Panc1 (cell line): ENCODE results near the gene PDE8B. TPM values are rescaled to one million over a fixed set of nuclear protein-coding genes. Genes with fewer than 3 reads are reported as not detected.

ENCODE experiments used
- ATAC-seq: fragments of 200-7000 bp; cut with Tn5 transposase; 2 replicates; pipeline ENCODE4 v1.9.1; 2020; ENCODE audit warnings: mild to moderate bottlenecking, moderate library complexity
- BruUV-seq: library from RNA; stranded (reverse); fragments of 400-500 nt; replicated peaks from 2 replicates; lab custom pipeline; 2021; lab: Mats Ljungman, UMichigan
- CTCF ChIA-PET: fragments of 300-600 bp; sonication (Branson Sonifier 250); formaldehyde crosslinking; loops from one replicate; lab custom pipeline; 2022; ENCODE audit warnings: antibody characterized with exemption; lab: Charles Lee
- POLR2A ChIA-PET: fragments of 300-600 bp; sonication (Branson Sonifier 250); formaldehyde crosslinking; loops from one replicate; lab custom pipeline; 2022; ENCODE audit warnings: antibody characterized with exemption; lab: Charles Lee
- DNase-seq: peaks from one replicate; pipeline ENCODE4 v3.0.0-alpha.2; 2010; ENCODE audit warnings: low read depth, low spot score
- H3K27ac ChIP-seq: 2 replicates; pipeline ENCODE4 v1.5.1; 2011; ENCODE audit warnings: mild to moderate bottlenecking, low read length, inconsistent platforms
- H3K27me3 ChIP-seq: fragments of 200-500 bp; sonication (Bioruptor generic); 2 replicates; pipeline ENCODE4 v1.6.0; 2014; ENCODE audit warnings: low read length, inconsistent platforms; ENCODE audit not compliant: control insufficient read depth, insufficient read depth
- H3K36me3 ChIP-seq: fragments of 200-500 bp; sonication (Bioruptor generic); 2 replicates; pipeline ENCODE4 v1.5.1; 2014; ENCODE audit warnings: inconsistent platforms, mild to moderate bottlenecking, low read length, moderate library complexity; ENCODE audit not compliant: control insufficient read depth, insufficient read depth
- H3K4me1 ChIP-seq: 2 replicates; pipeline ENCODE4 v1.5.1; 2011; ENCODE audit warnings: inconsistent platforms, mild to moderate bottlenecking, low read length, moderate library complexity; ENCODE audit not compliant: control insufficient read depth, insufficient read depth
- H3K4me3 ChIP-seq, 2 experiments: 2 replicates each; pipeline ENCODE4 v1.5.1; 2011 to 2012; ENCODE audit warnings: low read depth in 2 of 2, low read length in 2 of 2, mild to moderate bottlenecking in 2 of 2, inconsistent platforms in 1 of 2, moderate library complexity in 1 of 2
- H3K9me3 ChIP-seq: fragments of 200-500 bp; sonication (Bioruptor generic); 2 replicates; pipeline ENCODE4 v1.5.1; 2014; ENCODE audit warnings: low read depth, mild to moderate bottlenecking, inconsistent platforms, low read length, moderate library complexity; ENCODE audit not compliant: control insufficient read depth, insufficient read depth
- POLR2AphosphoS5 ChIP-seq: IDR thresholded peaks from 2 replicates; pipeline ENCODE4 v1.6.1; 2012; ENCODE audit warnings: mild to moderate bottlenecking, low read depth, low read length, moderate library complexity
- SIN3A ChIP-seq: IDR thresholded peaks from 2 replicates; pipeline ENCODE4 v1.6.1; 2012; ENCODE audit warnings: low read depth, mild to moderate bottlenecking, low read length, moderate library complexity, borderline replicate concordance; ENCODE audit not compliant: insufficient read depth
- TCF7L2 ChIP-seq: IDR thresholded peaks from 2 replicates; pipeline ENCODE4 v1.6.1; 2011; ENCODE audit warnings: mild to moderate bottlenecking, low read depth, low read length, inconsistent platforms
- in situ Hi-C: cut with HindIII; loops from 2 replicates; pipeline ENCODE4 v1.10.0; 2016; ENCODE audit warnings: low sequenced_read_pairs, low pct_unique_long_range_greater_than_20kb
- intact Hi-C: fragments of 100-400 bp; cut with micrococcal nuclease; formaldehyde crosslinking; loops from one replicate; pipeline ENCODE4 v1.10.0; 2022; ENCODE audit not compliant: unreplicated experiment
- total RNA-seq: library from RNA; stranded (reverse); gene quantifications from one replicate; pipeline ENCODE4 v1.2.1, GENCODE V29; 2021; ENCODE audit not compliant: unreplicated experiment
- TF ChIP-seq, protein P1 (sequence below): fragments of 450-650 bp; IDR thresholded peaks from 2 replicates; pipeline ENCODE4 v1.5.1; 2017; ENCODE audit warnings: mild to moderate bottlenecking
- TF ChIP-seq, protein P2 (sequence below), 2 experiments: IDR thresholded peaks; 2 replicates each; pipeline ENCODE4 v1.6.1; 2011 to 2012; ENCODE audit warnings: low read depth in 2 of 2, control low read depth in 1 of 2, low read length in 1 of 2, mild to moderate bottlenecking in 1 of 2, moderate library complexity in 1 of 2; ENCODE audit not compliant: insufficient read depth in 1 of 2

Gene PDE8B
- total RNA-seq, 1 experiment from 2014 or later: 0.62 TPM

DNA sequence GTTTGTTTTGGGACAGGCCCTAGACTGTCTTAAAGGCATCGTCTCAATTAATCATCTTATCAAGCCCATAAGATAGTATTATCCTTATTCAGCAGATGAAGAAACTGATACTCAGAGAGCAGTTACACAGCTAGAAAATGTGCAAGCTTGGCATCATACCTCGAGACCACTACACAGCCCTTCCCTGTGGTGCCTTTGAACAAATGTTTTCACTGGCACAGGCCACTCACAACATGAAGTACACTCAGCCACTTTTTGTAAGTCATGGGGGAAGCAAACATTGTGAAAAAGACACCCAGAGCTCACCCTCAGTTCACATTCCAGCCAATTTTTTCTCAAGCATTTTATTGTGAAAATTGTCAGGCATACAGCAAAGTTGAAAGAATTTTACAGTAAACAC, 159.1 kb downstream of the PDE8B start:
- TF ChIP-seq, protein P1, sequence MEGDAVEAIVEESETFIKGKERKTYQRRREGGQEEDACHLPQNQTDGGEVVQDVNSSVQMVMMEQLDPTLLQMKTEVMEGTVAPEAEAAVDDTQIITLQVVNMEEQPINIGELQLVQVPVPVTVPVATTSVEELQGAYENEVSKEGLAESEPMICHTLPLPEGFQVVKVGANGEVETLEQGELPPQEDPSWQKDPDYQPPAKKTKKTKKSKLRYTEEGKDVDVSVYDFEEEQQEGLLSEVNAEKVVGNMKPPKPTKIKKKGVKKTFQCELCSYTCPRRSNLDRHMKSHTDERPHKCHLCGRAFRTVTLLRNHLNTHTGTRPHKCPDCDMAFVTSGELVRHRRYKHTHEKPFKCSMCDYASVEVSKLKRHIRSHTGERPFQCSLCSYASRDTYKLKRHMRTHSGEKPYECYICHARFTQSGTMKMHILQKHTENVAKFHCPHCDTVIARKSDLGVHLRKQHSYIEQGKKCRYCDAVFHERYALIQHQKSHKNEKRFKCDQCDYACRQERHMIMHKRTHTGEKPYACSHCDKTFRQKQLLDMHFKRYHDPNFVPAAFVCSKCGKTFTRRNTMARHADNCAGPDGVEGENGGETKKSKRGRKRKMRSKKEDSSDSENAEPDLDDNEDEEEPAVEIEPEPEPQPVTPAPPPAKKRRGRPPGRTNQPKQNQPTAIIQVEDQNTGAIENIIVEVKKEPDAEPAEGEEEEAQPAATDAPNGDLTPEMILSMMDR: no peak
- TF ChIP-seq TCF7L2 (no peak), POLR2AphosphoS5 (no peak), SIN3A (no peak)
- TF ChIP-seq, protein P2, sequence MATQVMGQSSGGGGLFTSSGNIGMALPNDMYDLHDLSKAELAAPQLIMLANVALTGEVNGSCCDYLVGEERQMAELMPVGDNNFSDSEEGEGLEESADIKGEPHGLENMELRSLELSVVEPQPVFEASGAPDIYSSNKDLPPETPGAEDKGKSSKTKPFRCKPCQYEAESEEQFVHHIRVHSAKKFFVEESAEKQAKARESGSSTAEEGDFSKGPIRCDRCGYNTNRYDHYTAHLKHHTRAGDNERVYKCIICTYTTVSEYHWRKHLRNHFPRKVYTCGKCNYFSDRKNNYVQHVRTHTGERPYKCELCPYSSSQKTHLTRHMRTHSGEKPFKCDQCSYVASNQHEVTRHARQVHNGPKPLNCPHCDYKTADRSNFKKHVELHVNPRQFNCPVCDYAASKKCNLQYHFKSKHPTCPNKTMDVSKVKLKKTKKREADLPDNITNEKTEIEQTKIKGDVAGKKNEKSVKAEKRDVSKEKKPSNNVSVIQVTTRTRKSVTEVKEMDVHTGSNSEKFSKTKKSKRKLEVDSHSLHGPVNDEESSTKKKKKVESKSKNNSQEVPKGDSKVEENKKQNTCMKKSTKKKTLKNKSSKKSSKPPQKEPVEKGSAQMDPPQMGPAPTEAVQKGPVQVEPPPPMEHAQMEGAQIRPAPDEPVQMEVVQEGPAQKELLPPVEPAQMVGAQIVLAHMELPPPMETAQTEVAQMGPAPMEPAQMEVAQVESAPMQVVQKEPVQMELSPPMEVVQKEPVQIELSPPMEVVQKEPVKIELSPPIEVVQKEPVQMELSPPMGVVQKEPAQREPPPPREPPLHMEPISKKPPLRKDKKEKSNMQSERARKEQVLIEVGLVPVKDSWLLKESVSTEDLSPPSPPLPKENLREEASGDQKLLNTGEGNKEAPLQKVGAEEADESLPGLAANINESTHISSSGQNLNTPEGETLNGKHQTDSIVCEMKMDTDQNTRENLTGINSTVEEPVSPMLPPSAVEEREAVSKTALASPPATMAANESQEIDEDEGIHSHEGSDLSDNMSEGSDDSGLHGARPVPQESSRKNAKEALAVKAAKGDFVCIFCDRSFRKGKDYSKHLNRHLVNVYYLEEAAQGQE (IDR thresholded peaks at IDR 0.05; ENCODE audit: insufficient read depth in 1 of 2, low read depth in 2 of 2, low read length in 1 of 2): no peak
- Histone ChIP-seq H3K27ac (no peak overlapping the region), H3K36me3 (no peaks in the 10 kb centered on the region), H3K9me3 (no peaks in the 10 kb centered on the region), H3K27me3 (peaks cover 6% of the 10 kb centered on the region; the same call in 1 of the 2 replicates), H3K4me1 (no peaks in the 10 kb centered on the region), H3K4me3 (no peak overlapping the region)
- in situ Hi-C loops: no loop called here
- no peak for ATAC-seq
- intact Hi-C loops: no loop called here
- POLR2A ChIA-PET: no interaction called here
- BruUV-seq: no TSS peak
- DNase-seq: no peak
- CTCF ChIA-PET: no interaction called here

DNA sequence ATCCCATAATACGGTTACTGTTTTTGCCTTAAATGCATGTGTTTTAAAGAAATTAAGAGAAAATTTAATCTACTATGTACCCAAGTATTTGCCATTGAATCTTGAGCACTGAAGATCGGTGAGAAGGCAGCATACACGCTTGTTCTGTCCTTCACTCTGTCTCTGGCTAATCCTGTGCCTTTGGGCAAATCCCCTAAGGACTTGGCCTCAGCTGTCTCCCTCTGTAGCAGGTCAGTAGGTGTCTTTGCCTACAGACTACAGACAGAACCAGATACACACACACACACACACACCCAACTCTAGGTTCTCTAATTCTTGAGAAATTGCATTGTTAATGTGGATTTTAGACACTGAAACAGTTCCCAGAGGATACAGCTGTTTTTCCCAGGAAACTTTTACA, 164.2 kb downstream of the PDE8B start:
- CTCF ChIA-PET: no interaction called here
- DNase-seq: no peak
- Histone ChIP-seq H3K27ac (no peak overlapping the region), H3K4me3 (no peak overlapping the region), H3K9me3 (no peaks in the 10 kb centered on the region), H3K4me1 (no peaks in the 10 kb centered on the region), H3K27me3 (peaks cover 13% of the 10 kb centered on the region; the same call in 1 of the 2 replicates), H3K36me3 (no peaks in the 10 kb centered on the region)
- BruUV-seq: no TSS peak
- POLR2A ChIA-PET: no interaction called here
- TF ChIP-seq TCF7L2: no peak
- no peak for TF ChIP-seq POLR2AphosphoS5
- TF ChIP-seq, protein P2 (IDR thresholded peaks at IDR 0.05; ENCODE audit: insufficient read depth in 1 of 2, low read depth in 2 of 2, low read length in 1 of 2): no peak
- no peak for TF ChIP-seq SIN3A
- TF ChIP-seq, protein P1: no peak
- intact Hi-C loops (no loop called here), in situ Hi-C loops (no loop called here)
- no peak for ATAC-seq
